Thoracic aorta (tissue), 2 donors: ENCODE results near the gene NR2C2AP. TPM values are rescaled to one million over a fixed set of nuclear protein-coding genes. Genes with fewer than 3 reads are reported as not detected.

ENCODE experiments used
- ATAC-seq: fragments of 150-250 bp; one replicate; pipeline ENCODE4 v1.8.0; 2017; ENCODE audit warnings: low read depth; ENCODE audit not compliant: insufficient number of reproducible peaks, low FRiP score
- DNase-seq: peaks from one replicate; pipeline ENCODE4 v3.0.0-alpha.2; 2020; ENCODE audit warnings: low spot score
- H3K27ac ChIP-seq, 2 donors: fragments of 200-600 bp; sonication (generic); 1 replicate in 1 of 2; 2 replicates in 1 of 2; pipeline ENCODE4 v1.5.1; 2016; ENCODE audit warnings: mild to moderate bottlenecking in 2 of 2, moderate library complexity in 2 of 2
- H3K27me3 ChIP-seq: fragments of 200-600 bp; sonication (generic); replicated peaks from 2 replicates; pipeline ENCODE4 v1.6.0; 2016; ENCODE audit warnings: mild to moderate bottlenecking; ENCODE audit not compliant: insufficient read depth
- H3K36me3 ChIP-seq: fragments of 200-600 bp; sonication (generic); one replicate; pipeline ENCODE4 v1.5.1; 2016
- H3K4me1 ChIP-seq, 2 donors: fragments of 200-600 bp; sonication (generic); 1 replicate in 1 of 2; 2 replicates in 1 of 2; pipeline versions ENCODE4 v1.5.1 to v1.6.0; 2016; ENCODE audit warnings: low read depth in 2 of 2, mild to moderate bottlenecking in 1 of 2; ENCODE audit not compliant: control insufficient read depth in 1 of 2
- H3K4me3 ChIP-seq: fragments of 200-600 bp; sonication (generic); 2 replicates; pipeline ENCODE4 v1.5.1; 2016; ENCODE audit warnings: mild to moderate bottlenecking
- H3K9me3 ChIP-seq: fragments of 200-600 bp; sonication (generic); 2 replicates; pipeline ENCODE4 v1.5.1; 2016
- total RNA-seq, 2 donors: library from RNA; depleted of rRNA; stranded (reverse); fragments of >200 nt; gene quantifications; one replicate each; pipeline versions ENCODE4 v1.1.0 to v1.2.3, GENCODE V29; 2016
- TF ChIP-seq, protein P1 (sequence below): fragments of 200-600 bp; sonication (generic); IDR thresholded peaks from one replicate; pipeline ENCODE4 v1.5.1; 2019; ENCODE audit warnings: antibody characterized with exemption

NR2C2AP gene
- total RNA-seq, 2 donors from 2014 or later = 6.5 to 17.9 TPM

DNA sequence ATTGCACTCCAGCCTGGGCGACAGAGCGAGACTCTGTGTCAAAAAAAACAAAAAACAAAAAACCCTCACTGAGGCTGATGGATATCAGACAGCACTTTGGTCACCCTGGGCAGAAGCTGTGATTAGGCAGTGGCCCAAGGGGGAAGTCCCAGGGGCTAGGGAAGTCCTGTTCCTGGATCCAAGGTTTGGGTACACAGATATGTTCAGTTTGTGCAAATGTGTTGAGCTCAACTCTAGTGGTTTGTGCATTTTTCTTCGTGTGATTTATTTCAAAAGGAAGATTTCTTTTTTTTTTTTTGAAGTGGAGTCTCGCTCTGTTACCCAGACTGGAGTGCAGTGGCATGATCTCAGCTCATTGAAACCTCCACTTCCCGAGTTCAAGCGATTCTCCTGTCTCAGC lies 45.4 kb downstream of the NR2C2AP start:
- no peak overlapping the region for H3K27ac ChIP-seq
- H3K4me1 ChIP-seq = no peaks in the 10 kb centered on the region
- no peaks in the 10 kb centered on the region for H3K9me3 ChIP-seq
- H3K27me3 ChIP-seq = no peaks in the 10 kb centered on the region
- H3K4me3 ChIP-seq = no peak overlapping the region
- TF ChIP-seq, protein P1, sequence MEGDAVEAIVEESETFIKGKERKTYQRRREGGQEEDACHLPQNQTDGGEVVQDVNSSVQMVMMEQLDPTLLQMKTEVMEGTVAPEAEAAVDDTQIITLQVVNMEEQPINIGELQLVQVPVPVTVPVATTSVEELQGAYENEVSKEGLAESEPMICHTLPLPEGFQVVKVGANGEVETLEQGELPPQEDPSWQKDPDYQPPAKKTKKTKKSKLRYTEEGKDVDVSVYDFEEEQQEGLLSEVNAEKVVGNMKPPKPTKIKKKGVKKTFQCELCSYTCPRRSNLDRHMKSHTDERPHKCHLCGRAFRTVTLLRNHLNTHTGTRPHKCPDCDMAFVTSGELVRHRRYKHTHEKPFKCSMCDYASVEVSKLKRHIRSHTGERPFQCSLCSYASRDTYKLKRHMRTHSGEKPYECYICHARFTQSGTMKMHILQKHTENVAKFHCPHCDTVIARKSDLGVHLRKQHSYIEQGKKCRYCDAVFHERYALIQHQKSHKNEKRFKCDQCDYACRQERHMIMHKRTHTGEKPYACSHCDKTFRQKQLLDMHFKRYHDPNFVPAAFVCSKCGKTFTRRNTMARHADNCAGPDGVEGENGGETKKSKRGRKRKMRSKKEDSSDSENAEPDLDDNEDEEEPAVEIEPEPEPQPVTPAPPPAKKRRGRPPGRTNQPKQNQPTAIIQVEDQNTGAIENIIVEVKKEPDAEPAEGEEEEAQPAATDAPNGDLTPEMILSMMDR = no peak
- H3K36me3 ChIP-seq = peaks cover 4% of the 10 kb centered on the region
- no peak for ATAC-seq
- no peak for DNase-seq

DNA sequence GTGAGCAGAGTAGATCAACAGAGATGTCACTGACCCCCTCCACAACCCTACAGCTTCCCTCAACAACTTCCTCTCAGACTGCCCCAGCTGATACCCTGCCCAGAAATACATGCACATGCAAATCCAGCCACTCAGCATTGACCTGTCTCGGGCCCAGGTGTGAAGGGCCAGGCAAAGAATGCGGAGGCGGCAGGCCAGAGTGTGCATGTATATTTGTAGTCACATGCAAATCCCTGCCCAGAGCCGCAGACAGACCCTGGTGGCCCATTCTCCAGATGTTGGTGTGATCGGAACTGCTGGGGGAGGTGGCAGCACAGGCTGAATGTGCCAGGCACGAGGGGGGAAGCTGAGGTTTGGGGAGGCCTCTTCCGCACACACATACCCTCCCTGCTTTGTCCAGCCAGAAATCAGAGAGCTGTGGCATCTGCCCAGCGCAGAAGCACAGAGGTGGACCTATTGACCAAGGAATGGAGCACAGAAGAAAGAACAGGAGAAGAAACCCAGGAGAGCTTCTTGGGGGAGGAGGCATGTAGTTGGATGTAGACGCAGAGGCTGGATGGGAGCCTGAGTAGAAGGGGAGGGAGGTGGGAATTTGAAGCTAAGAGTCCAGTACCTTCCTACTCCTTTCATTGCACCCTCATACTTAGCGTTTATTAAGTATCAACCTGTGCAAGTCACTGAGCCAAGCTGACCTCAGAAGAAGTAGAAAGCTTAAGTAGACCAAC lies 47.6 kb downstream of the NR2C2AP start:
- H3K27me3 ChIP-seq = no peaks in the 10 kb centered on the region
- TF ChIP-seq, protein P1 = no peak
- H3K36me3 ChIP-seq = peaks cover 4% of the 10 kb centered on the region
- no peaks in the 10 kb centered on the region for H3K9me3 ChIP-seq
- DNase-seq (no peak), ATAC-seq (no peak)
- no peaks in the 10 kb centered on the region for H3K4me1 ChIP-seq
- no peak overlapping the region for H3K4me3 ChIP-seq
- no peak overlapping the region for H3K27ac ChIP-seq

DNA sequence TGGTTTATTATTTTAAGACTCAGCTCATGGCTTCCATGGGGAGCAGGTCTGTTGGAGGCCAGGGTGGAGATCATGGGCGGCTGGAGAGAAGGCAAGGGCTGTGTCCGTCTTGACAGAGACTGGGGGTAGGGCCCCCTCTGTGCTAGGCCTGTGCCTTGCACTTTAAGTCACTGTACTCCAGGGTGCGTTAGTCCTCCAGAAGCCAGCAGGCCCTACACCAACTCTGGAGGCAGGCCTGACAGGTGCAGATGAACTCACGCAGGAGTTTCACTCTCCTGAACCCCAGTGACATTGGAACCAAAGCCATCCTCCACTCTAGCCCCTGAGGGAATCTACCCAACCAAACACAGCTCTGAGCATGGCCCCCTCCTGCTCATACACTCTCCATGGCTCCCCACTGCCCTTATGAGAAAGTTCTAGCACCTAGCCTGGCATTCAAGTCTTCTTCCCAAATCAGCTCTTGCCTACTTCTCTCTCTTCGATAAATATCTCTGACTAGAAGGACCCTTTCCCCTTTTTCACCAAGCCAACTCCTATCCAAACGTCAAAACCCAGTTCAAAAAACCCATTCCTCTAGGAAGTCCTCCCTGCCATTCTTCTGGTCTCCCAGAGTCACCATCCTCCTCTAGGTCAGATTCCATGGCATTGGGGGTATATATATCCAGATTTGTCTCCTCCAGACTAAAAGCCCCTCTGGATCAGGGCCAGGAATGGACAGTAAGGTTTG lies 48.3 kb downstream of the NR2C2AP start:
- Histone ChIP-seq H3K27me3 (no peaks in the 10 kb centered on the region), H3K27ac (no peak overlapping the region), H3K4me1 (no peaks in the 10 kb centered on the region), H3K36me3 (peaks cover 4% of the 10 kb centered on the region), H3K4me3 (no peak overlapping the region), H3K9me3 (no peaks in the 10 kb centered on the region)
- ATAC-seq = no peak
- no peak for DNase-seq
- TF ChIP-seq, protein P1 = no peak

DNA sequence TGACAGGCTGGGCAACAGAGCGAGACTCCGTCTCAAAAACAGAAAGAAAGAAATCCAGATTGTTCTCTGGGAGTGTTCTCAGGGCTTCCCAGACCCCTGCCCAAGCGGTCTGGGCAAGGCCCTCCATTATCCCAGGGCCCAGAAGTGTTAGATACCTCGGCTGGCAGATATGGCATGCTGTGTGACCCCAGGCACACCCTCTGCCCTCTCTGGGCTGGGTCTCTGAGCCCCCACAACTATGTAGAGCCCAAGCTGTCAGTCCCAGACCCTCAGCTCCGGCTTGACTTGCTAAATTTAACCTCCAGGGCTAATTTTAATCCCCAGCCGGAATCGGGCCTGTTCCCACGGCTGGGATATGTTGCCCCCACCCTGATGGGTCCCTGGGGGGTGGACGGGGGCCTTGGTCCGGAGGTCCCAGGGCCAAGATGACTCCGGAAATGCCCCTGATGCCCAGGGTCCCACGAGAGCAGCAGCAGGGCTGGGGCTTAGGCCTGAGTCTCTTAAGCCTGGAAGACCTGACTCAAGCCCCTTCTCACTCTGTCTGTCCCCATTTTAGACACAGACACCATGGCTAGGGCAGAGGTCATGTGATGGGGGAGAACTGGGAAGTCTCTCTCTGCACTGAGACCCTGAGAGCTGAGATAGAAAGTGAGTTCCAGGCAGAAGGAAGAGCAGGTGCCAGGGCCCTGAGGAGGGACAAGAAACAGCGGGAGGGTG lies 50.4 kb downstream of the NR2C2AP start:
- H3K9me3 ChIP-seq = no peaks in the 10 kb centered on the region
- peaks cover 4% of the 10 kb centered on the region for H3K36me3 ChIP-seq
- ATAC-seq = no peak
- H3K27ac ChIP-seq = no peak overlapping the region
- DNase-seq = no peak
- H3K4me1 ChIP-seq = no peaks in the 10 kb centered on the region
- TF ChIP-seq, protein P1 = no peak
- no peak overlapping the region for H3K4me3 ChIP-seq
- no peaks in the 10 kb centered on the region for H3K27me3 ChIP-seq

DNA sequence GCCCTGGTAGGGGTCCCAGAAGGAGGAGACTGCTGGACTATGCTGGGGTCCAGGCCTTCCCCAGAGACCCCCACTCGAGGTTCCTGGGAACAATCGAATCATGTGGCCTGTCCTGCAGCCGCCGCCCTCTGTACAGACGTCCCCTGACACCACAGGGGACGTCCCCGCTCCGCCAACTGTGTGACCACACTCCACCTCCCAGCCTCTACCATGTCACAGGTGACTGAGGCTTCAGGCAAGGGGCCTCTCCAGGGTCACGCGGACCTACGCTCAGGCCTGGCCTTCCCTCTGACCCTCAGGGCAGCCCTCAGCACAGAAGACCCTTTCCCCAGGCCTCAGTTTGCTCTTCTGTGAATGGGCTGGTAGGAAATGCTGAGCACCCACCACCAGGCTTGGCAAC lies 51.8 kb downstream of the NR2C2AP start:
- H3K27ac ChIP-seq = no peak overlapping the region
- peaks cover 0 to under 1% of the 10 kb centered on the region in 2 donors for H3K4me1 ChIP-seq
- no peaks in the 10 kb centered on the region for H3K27me3 ChIP-seq
- no peak overlapping the region for H3K4me3 ChIP-seq
- TF ChIP-seq, protein P1 = no peak
- no peak for DNase-seq
- ATAC-seq = no peak
- peaks cover 5% of the 10 kb centered on the region for H3K36me3 ChIP-seq
- no peaks in the 10 kb centered on the region for H3K9me3 ChIP-seq
